ENCODE data around the gene IL16.

DNA sequence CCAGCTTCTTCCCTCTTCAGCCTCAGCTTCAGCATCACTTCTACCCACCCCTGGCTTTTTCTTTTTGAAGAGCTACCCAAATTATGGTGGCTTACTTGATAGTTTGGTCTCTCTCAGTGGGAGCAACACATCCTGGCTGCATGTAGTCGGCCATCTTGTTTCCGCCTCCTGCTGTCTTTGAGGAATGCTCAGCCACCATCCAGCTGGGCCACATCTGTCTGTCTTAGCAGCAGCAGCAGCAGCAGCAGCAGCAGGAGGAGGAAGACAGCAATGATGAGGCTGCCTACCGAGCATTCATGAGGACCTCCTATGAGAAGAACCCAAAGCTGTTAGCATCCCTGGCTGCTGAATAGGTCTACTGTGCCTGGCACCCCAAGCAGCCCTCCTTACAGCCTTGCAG is 19.7 kb downstream of the IL16 start:
- TF ChIP-seq, protein P1, sequence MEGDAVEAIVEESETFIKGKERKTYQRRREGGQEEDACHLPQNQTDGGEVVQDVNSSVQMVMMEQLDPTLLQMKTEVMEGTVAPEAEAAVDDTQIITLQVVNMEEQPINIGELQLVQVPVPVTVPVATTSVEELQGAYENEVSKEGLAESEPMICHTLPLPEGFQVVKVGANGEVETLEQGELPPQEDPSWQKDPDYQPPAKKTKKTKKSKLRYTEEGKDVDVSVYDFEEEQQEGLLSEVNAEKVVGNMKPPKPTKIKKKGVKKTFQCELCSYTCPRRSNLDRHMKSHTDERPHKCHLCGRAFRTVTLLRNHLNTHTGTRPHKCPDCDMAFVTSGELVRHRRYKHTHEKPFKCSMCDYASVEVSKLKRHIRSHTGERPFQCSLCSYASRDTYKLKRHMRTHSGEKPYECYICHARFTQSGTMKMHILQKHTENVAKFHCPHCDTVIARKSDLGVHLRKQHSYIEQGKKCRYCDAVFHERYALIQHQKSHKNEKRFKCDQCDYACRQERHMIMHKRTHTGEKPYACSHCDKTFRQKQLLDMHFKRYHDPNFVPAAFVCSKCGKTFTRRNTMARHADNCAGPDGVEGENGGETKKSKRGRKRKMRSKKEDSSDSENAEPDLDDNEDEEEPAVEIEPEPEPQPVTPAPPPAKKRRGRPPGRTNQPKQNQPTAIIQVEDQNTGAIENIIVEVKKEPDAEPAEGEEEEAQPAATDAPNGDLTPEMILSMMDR (IDR thresholded peaks at IDR 0.05), result no peak
- no peak for TF ChIP-seq POLR2A (IDR thresholded peaks at IDR 0.05)
